GM19193 (cell line): ENCODE results near the gene VPS13D.

Experiments used
- POLR2A ChIP-seq: IDR thresholded peaks from 4 replicates; pipeline ENCODE4 v1.6.1; 2011; ENCODE audit not compliant: insufficient read depth, insufficient read length; ENCODE audit errors: extremely low read depth

VPS13D gene

GRCh38 chr1:12326986-12327385 lies 97.2 kb downstream of the VPS13D start:
- TF ChIP-seq POLR2A: no peak

GRCh38 chr1:12327566-12327965 lies 97.7 kb downstream of the VPS13D start:
- TF ChIP-seq POLR2A: no peak

GRCh38 chr1:12333036-12333785 lies 103.4 kb downstream of the VPS13D start:
- no peak for TF ChIP-seq POLR2A

GRCh38 chr1:12335815-12336214 lies 106.0 kb downstream of the VPS13D start:
- no peak for TF ChIP-seq POLR2A

GRCh38 chr1:12336413-12336812 lies 106.6 kb downstream of the VPS13D start:
- no peak for TF ChIP-seq POLR2A

- no peak for TF ChIP-seq POLR2A
Measured at GRCh38 chr1:12338017-12338416, 108.2 kb downstream of the VPS13D start.

- TF ChIP-seq POLR2A: no peak
Measured at GRCh38 chr1:12338823-12339222, 109.0 kb downstream of the VPS13D start.

GRCh38 chr1:12339396-12339795 lies 109.6 kb downstream of the VPS13D start:
- no peak for TF ChIP-seq POLR2A

GRCh38 chr1:12339811-12340543 lies 110.1 kb downstream of the VPS13D start:
- TF ChIP-seq POLR2A: no peak

GRCh38 chr1:12340544-12340930 lies 110.7 kb downstream of the VPS13D start:
- TF ChIP-seq POLR2A: no peak

GRCh38 chr1:12341667-12342066 lies 111.8 kb downstream of the VPS13D start:
- TF ChIP-seq POLR2A: no peak

- no peak for TF ChIP-seq POLR2A
Measured at GRCh38 chr1:12342401-12343003, 112.7 kb downstream of the VPS13D start.

GRCh38 chr1:12343823-12344487 lies 114.1 kb downstream of the VPS13D start:
- no peak for TF ChIP-seq POLR2A

GRCh38 chr1:12344596-12345349 lies 114.9 kb downstream of the VPS13D start:
- TF ChIP-seq POLR2A: no peak
